ENCODE measurements around the gene LRRC2. TPM values are rescaled to one million over a fixed set of nuclear protein-coding genes. Genes with fewer than 3 reads are reported as not detected.

Gene LRRC2
- total and polyA plus RNA-seq, 9 of the 15 experiments (the other 6 are each of a cell fraction or from before 2014, with no cell fraction given) = 0.01 to 0.04 (median 0.03) TPM; not detected in 5

DNA sequence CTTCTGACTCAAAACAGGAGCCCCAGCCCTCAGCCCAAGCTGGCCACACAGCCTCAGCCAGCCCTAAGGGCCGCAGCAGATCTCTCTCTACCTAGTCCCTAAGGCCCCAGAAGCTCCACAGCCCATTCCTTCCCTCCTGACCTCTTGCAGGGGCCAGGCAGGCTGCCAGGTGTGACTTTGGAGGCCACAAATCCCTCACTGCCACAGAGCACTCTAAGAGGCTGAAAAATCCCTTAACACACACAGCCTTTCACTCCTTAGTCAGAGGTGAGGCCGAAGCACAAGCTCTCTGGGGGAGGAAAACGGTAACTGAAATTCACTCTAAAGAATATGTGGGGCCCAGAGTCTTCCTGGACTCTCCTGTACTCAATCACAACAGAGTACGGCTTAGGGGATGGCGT lies 23.3 kb downstream of the LRRC2 start:
- peak; percentile 76 for ATAC-seq
- peak overlapping the region; percentile 68; the same call in 2 of the 3 replicates for H3K27ac ChIP-seq (ENCODE audit: extremely low read depth, low read depth, low read length)
- intact Hi-C loops (cut with micrococcal nuclease) = no loop called here
- no peak overlapping the region for H3K4me3 ChIP-seq
- H3K9me3 ChIP-seq (replicated peaks; ENCODE audit: control insufficient read depth, insufficient read depth, low read depth, low read length) = no peaks in the 10 kb centered on the region
- ChIA-PET CTCF (ENCODE audit: low intra/inter-chr PET ratio) (interaction anchor here (0.7 to 1.3 kb wide), 2 partner anchors 14 to 42 kb away, joined by 3 to 5 read pairs; no protein-coding TSS in a partner anchor), POLR2A (interaction anchor here (0.6 to 1.2 kb wide), 6 partner anchors 8 to 360 kb away, joined by 3 to 9 read pairs (median 4); no protein-coding TSS in a partner anchor)
- peak overlapping the region; percentile 96 for H2AFZ ChIP-seq (ENCODE audit: low read depth, low read length)
- DNase-seq (ENCODE audit: extremely low read depth in 1 of 4, low spot score in 3 of 4) = peak in 1 of 4 experiments; percentile 40
- H3K4me1 ChIP-seq (replicated peaks in 1 of 2; ENCODE audit: control insufficient read depth in 2 of 2, insufficient read depth in 2 of 2, low read length in 2 of 2) = peaks cover 47% of the 10 kb centered on the region in 2 experiments
- no TSS peak for BruUV-seq (replicated peaks)
- no peaks in the 10 kb centered on the region for H3K79me2 ChIP-seq (ENCODE audit: control insufficient read depth, insufficient read depth, low read length)
- H4K20me1 ChIP-seq (replicated peaks; ENCODE audit: control insufficient read depth, insufficient read depth, low read length) = no peaks in the 10 kb centered on the region
- H3K27me3 ChIP-seq (ENCODE audit: control insufficient read depth in 2 of 2, insufficient read depth in 2 of 2, low read length in 2 of 2) = no peaks in the 10 kb centered on the region; a peak in 1 of 5 replicates
- peak overlapping the region; percentile 55 to 84 for H3K9ac ChIP-seq (ENCODE audit: insufficient read depth in 1 of 2, low read depth in 2 of 2, low read length in 2 of 2)
- H3K4me2 ChIP-seq (ENCODE audit: insufficient read depth, low read length) = peak overlapping the region; percentile 19; the same call in 1 of the 2 replicates
- H3K9me1 ChIP-seq (ENCODE audit: control insufficient read depth, insufficient read depth, low read length) = no peaks in the 10 kb centered on the region
- FAIRE-seq = no peak
- WGBS (ENCODE audit: insufficient coverage, low coverage, missing lambda C conversion rate) = 65% methylated on average over 5 of the region's 5 CpGs
- in situ Hi-C loops (cut with MboI) = no loop called here
- H3K36me3 ChIP-seq (ENCODE audit: control insufficient read depth, insufficient read depth, low read length) = no peaks in the 10 kb centered on the region
- no peak for TF ChIP-seq PYGO2 (tag; IDR thresholded peaks at IDR 0.05)
- TF ChIP-seq, protein P1, sequence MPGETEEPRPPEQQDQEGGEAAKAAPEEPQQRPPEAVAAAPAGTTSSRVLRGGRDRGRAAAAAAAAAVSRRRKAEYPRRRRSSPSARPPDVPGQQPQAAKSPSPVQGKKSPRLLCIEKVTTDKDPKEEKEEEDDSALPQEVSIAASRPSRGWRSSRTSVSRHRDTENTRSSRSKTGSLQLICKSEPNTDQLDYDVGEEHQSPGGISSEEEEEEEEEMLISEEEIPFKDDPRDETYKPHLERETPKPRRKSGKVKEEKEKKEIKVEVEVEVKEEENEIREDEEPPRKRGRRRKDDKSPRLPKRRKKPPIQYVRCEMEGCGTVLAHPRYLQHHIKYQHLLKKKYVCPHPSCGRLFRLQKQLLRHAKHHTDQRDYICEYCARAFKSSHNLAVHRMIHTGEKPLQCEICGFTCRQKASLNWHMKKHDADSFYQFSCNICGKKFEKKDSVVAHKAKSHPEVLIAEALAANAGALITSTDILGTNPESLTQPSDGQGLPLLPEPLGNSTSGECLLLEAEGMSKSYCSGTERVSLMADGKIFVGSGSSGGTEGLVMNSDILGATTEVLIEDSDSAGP (CRISPR knock-in tag; IDR thresholded peaks at IDR 0.05) = no peak
- TF ChIP-seq ZNF133 (CRISPR knock-in tag; IDR thresholded peaks at IDR 0.05) = no peak
- TF ChIP-seq, protein P2, sequence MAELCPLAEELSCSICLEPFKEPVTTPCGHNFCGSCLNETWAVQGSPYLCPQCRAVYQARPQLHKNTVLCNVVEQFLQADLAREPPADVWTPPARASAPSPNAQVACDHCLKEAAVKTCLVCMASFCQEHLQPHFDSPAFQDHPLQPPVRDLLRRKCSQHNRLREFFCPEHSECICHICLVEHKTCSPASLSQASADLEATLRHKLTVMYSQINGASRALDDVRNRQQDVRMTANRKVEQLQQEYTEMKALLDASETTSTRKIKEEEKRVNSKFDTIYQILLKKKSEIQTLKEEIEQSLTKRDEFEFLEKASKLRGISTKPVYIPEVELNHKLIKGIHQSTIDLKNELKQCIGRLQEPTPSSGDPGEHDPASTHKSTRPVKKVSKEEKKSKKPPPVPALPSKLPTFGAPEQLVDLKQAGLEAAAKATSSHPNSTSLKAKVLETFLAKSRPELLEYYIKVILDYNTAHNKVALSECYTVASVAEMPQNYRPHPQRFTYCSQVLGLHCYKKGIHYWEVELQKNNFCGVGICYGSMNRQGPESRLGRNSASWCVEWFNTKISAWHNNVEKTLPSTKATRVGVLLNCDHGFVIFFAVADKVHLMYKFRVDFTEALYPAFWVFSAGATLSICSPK (IDR thresholded peaks at IDR 0.05; ENCODE audit: borderline replicate concordance) = no peak
- no peak for TF ChIP-seq ZSCAN29 (IDR thresholded peaks at IDR 0.05)
- TF ChIP-seq, protein P3, sequence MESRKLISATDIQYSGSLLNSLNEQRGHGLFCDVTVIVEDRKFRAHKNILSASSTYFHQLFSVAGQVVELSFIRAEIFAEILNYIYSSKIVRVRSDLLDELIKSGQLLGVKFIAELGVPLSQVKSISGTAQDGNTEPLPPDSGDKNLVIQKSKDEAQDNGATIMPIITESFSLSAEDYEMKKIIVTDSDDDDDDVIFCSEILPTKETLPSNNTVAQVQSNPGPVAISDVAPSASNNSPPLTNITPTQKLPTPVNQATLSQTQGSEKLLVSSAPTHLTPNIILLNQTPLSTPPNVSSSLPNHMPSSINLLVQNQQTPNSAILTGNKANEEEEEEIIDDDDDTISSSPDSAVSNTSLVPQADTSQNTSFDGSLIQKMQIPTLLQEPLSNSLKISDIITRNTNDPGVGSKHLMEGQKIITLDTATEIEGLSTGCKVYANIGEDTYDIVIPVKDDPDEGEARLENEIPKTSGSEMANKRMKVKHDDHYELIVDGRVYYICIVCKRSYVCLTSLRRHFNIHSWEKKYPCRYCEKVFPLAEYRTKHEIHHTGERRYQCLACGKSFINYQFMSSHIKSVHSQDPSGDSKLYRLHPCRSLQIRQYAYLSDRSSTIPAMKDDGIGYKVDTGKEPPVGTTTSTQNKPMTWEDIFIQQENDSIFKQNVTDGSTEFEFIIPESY (CRISPR knock-in tag; IDR thresholded peaks at IDR 0.05) = no peak
- TF ChIP-seq TRIM24 (IDR thresholded peaks at IDR 0.05) = no peak
- TF ChIP-seq, protein P4, sequence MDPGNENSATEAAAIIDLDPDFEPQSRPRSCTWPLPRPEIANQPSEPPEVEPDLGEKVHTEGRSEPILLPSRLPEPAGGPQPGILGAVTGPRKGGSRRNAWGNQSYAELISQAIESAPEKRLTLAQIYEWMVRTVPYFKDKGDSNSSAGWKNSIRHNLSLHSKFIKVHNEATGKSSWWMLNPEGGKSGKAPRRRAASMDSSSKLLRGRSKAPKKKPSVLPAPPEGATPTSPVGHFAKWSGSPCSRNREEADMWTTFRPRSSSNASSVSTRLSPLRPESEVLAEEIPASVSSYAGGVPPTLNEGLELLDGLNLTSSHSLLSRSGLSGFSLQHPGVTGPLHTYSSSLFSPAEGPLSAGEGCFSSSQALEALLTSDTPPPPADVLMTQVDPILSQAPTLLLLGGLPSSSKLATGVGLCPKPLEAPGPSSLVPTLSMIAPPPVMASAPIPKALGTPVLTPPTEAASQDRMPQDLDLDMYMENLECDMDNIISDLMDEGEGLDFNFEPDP (CRISPR knock-in tag; IDR thresholded peaks at IDR 0.05) = no peak
- TF ChIP-seq ZNF384 (IDR thresholded peaks at IDR 0.05; ENCODE audit: low read depth, low read length) = no peak
- no peak for TF ChIP-seq PTRF (tag; IDR thresholded peaks at IDR 0.05)
- no peak for TF ChIP-seq FOXA3 (CRISPR knock-in tag; conservative IDR thresholded peaks at IDR 0.05 in 1 of 2, IDR thresholded peaks at IDR 0.05 in 1 of 2)
- no peak for TF ChIP-seq BDP1 (IDR thresholded peaks at IDR 0.05; ENCODE audit: insufficient read depth, insufficient read length)
- TF ChIP-seq ZC3H11A (IDR thresholded peaks at IDR 0.05; ENCODE audit: low read depth, low read length) = no peak
